ENCODE measurements around the gene MARVELD3.
"Not testable (repeated sequence)": the region's sequence is repeated elsewhere in the genome, so short reads cannot be mapped to it uniquely, and the experiment has no call there.

The MARVELD3 gene

GRCh38 chr16:71626018-71626857 is at the start of gene MARVELD3:
MARVELD3 (plus strand) TSS chr16:71626184; CDS start chr16:71626230, 46 bp downstream.
- DNase-seq: no peak

GRCh38 chr16:71576971-71577370 is 49.0 kb upstream of the MARVELD3 start, which contains the start of gene TAT:
TAT (minus strand) TSS chr16:71577092; CDS start chr16:71576415, 677 bp downstream.
- DNase-seq: no peak

GRCh38 chr16:71582553-71582848 is 43.5 kb upstream of the MARVELD3 start:
- not testable (repeated sequence) for DNase-seq

GRCh38 chr16:71584543-71585317 is 41.3 kb upstream of the MARVELD3 start:
- no peak for DNase-seq

GRCh38 chr16:71585318-71585703 is 40.7 kb upstream of the MARVELD3 start:
- no peak for DNase-seq

GRCh38 chr16:71589334-71589733 is 36.6 kb upstream of the MARVELD3 start:
- DNase-seq: not testable (repeated sequence)

- not testable (repeated sequence) for DNase-seq
Measured at GRCh38 chr16:71590071-71590470, 35.9 kb upstream of the MARVELD3 start.

GRCh38 chr16:71590584-71590983 is 35.4 kb upstream of the MARVELD3 start:
- no peak for DNase-seq

- DNase-seq: no peak
Measured at GRCh38 chr16:71591917-71592316, 34.1 kb upstream of the MARVELD3 start.

- DNase-seq: no peak
Measured at GRCh38 chr16:71593048-71593999, 32.7 kb upstream of the MARVELD3 start.

GRCh38 chr16:71594000-71594646 is 31.9 kb upstream of the MARVELD3 start:
- DNase-seq: no peak

- not testable (repeated sequence) for DNase-seq
Measured at GRCh38 chr16:71595340-71595826, 30.6 kb upstream of the MARVELD3 start.

GRCh38 chr16:71598426-71598825 is 27.6 kb upstream of the MARVELD3 start:
- not testable (repeated sequence) for DNase-seq

GRCh38 chr16:71600822-71601221 is 25.2 kb upstream of the MARVELD3 start:
- no peak for DNase-seq

- DNase-seq: no peak
Measured at GRCh38 chr16:71609066-71609465, 16.9 kb upstream of the MARVELD3 start.

- DNase-seq: no peak
Measured at GRCh38 chr16:71610447-71610846, 15.5 kb upstream of the MARVELD3 start.

- DNase-seq: no peak
Measured at GRCh38 chr16:71610936-71611871, 14.8 kb upstream of the MARVELD3 start.

GRCh38 chr16:71614956-71615355 is 11.0 kb upstream of the MARVELD3 start:
- DNase-seq: not testable (repeated sequence)

- no peak for DNase-seq
Measured at GRCh38 chr16:71618429-71618828, 7.6 kb upstream of the MARVELD3 start.

GRCh38 chr16:71622088-71622487 is 3.9 kb upstream of the MARVELD3 start:
- no peak for DNase-seq

GRCh38 chr16:71623597-71623996 is 2.4 kb upstream of the MARVELD3 start:
- no peak for DNase-seq

Measured in NCI-H1417 treated with DMSO at 0.1 percent for 48 hours (cell line).